H9 (cell line): Measurements from ENCODE around the gene PLA2G2F. TPM values are rescaled to one million over a fixed set of nuclear protein-coding genes. Genes with fewer than 3 reads are reported as not detected.

Experiments
- DNase-seq: peaks from one replicate; pipeline ENCODE4 v3.0.0-alpha.2; 2017
- H2AFZ ChIP-seq: one replicate; pipeline ENCODE4 v1.6.1; 2013; ENCODE audit warnings: mild to moderate bottlenecking, low read length, control low read depth, moderate library complexity
- H2AK5ac ChIP-seq: 2 replicates; pipeline ENCODE4 v1.6.1; 2013; ENCODE audit warnings: low read length, control low read depth, mixed read lengths; ENCODE audit not compliant: insufficient read length
- H2BK120ac ChIP-seq: one replicate; pipeline ENCODE4 v1.6.1; 2013; ENCODE audit warnings: low read depth, mild to moderate bottlenecking, low read length, control low read depth, inconsistent platforms; ENCODE audit not compliant: poor library complexity, severe bottlenecking
- H2BK12ac ChIP-seq: 2 replicates; pipeline ENCODE4 v1.6.1; 2013; ENCODE audit warnings: low read length, control low read depth, mixed read lengths, low read depth; ENCODE audit not compliant: insufficient read length
- H2BK15ac ChIP-seq: 2 replicates; pipeline ENCODE4 v1.6.1; 2013; ENCODE audit warnings: low read depth, low read length, control low read depth
- H2BK20ac ChIP-seq: one replicate; pipeline ENCODE4 v1.6.1; 2013; ENCODE audit warnings: low read depth, mild to moderate bottlenecking, low read length, control low read depth, inconsistent platforms; ENCODE audit not compliant: poor library complexity, severe bottlenecking
- H2BK5ac ChIP-seq: 2 replicates; pipeline ENCODE4 v1.6.1; 2013; ENCODE audit warnings: low read length, control low read depth, mixed read lengths; ENCODE audit not compliant: insufficient read length
- H3K14ac ChIP-seq: 2 replicates; pipeline ENCODE4 v1.6.1; 2013; ENCODE audit warnings: low read length, control low read depth; ENCODE audit not compliant: insufficient read depth
- H3K18ac ChIP-seq: 2 replicates; pipeline ENCODE4 v1.6.1; 2013; ENCODE audit warnings: low read depth, mild to moderate bottlenecking, mixed read lengths, low read length, control low read depth; ENCODE audit not compliant: insufficient read length
- H3K23ac ChIP-seq: 2 replicates; pipeline ENCODE4 v1.6.1; 2013; ENCODE audit warnings: low read length, control low read depth, mixed read lengths, low read depth; ENCODE audit not compliant: insufficient read length
- H3K23me2 ChIP-seq: 2 replicates; pipeline ENCODE4 v1.6.1; 2013; ENCODE audit warnings: low read depth, mild to moderate bottlenecking, mixed read lengths, low read length, control low read depth; ENCODE audit not compliant: insufficient read length, poor library complexity, severe bottlenecking
- H3K27ac ChIP-seq: 2 replicates; pipeline ENCODE4 v1.5.1; 2013; ENCODE audit warnings: low read length, control low read depth, mixed read lengths, low read depth; ENCODE audit not compliant: insufficient read length
- H3K27me3 ChIP-seq: 2 replicates; pipeline ENCODE4 v1.6.1; 2013; ENCODE audit warnings: low read length, control low read depth, inconsistent platforms; ENCODE audit not compliant: insufficient read depth
- H3K4ac ChIP-seq: 2 replicates; pipeline ENCODE4 v1.6.1; 2013; ENCODE audit warnings: low read depth, mild to moderate bottlenecking, control low read depth, inconsistent platforms, low read length, moderate library complexity
- H3K4me1 ChIP-seq: 2 replicates; pipeline ENCODE4 v1.6.1; 2013; ENCODE audit warnings: low read length, control low read depth, inconsistent platforms; ENCODE audit not compliant: insufficient read depth
- H3K4me2 ChIP-seq: 2 replicates; pipeline ENCODE4 v1.6.1; 2013; ENCODE audit warnings: low read length, control low read depth, mixed read lengths; ENCODE audit not compliant: insufficient read length, insufficient read depth
- H3K56ac ChIP-seq: 2 replicates; pipeline ENCODE4 v1.6.1; 2013; ENCODE audit warnings: low read depth, mild to moderate bottlenecking, mixed read lengths, low read length, control low read depth; ENCODE audit not compliant: insufficient read length
- H3K79me1 ChIP-seq: 2 replicates; pipeline ENCODE4 v1.6.1; 2013; ENCODE audit warnings: low read depth, mild to moderate bottlenecking, moderate library complexity, low read length, control low read depth, inconsistent platforms; ENCODE audit not compliant: insufficient read depth, poor library complexity, severe bottlenecking
- H3K79me2 ChIP-seq: 2 replicates; pipeline ENCODE4 v1.6.1; 2013; ENCODE audit warnings: low read length, control low read depth, inconsistent platforms; ENCODE audit not compliant: insufficient read depth
- H3K9ac ChIP-seq: 2 replicates; pipeline ENCODE4 v1.6.1; 2013; ENCODE audit warnings: low read length, control low read depth, mixed read lengths; ENCODE audit not compliant: insufficient read length; ENCODE audit errors: extremely low read depth
- H3K9me3 ChIP-seq: one replicate; pipeline ENCODE4 v1.6.1; 2013; ENCODE audit warnings: low read depth, low read length, inconsistent platforms; ENCODE audit not compliant: control insufficient read depth
- H3T11ph ChIP-seq: one replicate; pipeline ENCODE4 v1.6.1; 2013; ENCODE audit warnings: mild to moderate bottlenecking, low read length, control low read depth, inconsistent platforms
- H4K20me1 ChIP-seq: one replicate; pipeline ENCODE4 v1.6.1; 2013; ENCODE audit not compliant: control insufficient read depth, insufficient read length, insufficient read depth
- H4K5ac ChIP-seq: 2 replicates; pipeline ENCODE4 v1.6.1; 2013; ENCODE audit warnings: low read depth, mild to moderate bottlenecking, mixed read lengths, low read length, control low read depth; ENCODE audit not compliant: insufficient read length
- H4K8ac ChIP-seq: replicated peaks from 2 replicates; pipeline ENCODE4 v1.6.1; 2013; ENCODE audit warnings: low read length, control low read depth, mixed read lengths, low read depth; ENCODE audit not compliant: insufficient read length
- H4K91ac ChIP-seq: 2 replicates; pipeline ENCODE4 v1.6.1; 2013; ENCODE audit warnings: low read depth, mild to moderate bottlenecking, moderate library complexity, mixed read lengths, low read length, control low read depth; ENCODE audit not compliant: insufficient read length
- H3K27ac Mint-ChIP-seq, 3 experiments: 2 replicates in 2 of 3; 3 replicates in 1 of 3; pipeline ENCODE4 v1.8.0; 2020 to 2021; ENCODE audit warnings: mixed read lengths in 3 of 3, mild to moderate bottlenecking in 1 of 3, moderate library complexity in 1 of 3
- H3K27me3 Mint-ChIP-seq: 2 replicates; pipeline ENCODE4 v1.8.0; 2021; ENCODE audit warnings: low read depth, mild to moderate bottlenecking, moderate library complexity, mixed read lengths
- H3K36me3 Mint-ChIP-seq, 3 experiments: 2 replicates in 2 of 3; 3 replicates in 1 of 3; pipeline ENCODE4 v1.8.0; 2020 to 2021; ENCODE audit warnings: low read depth in 3 of 3, mixed read lengths in 3 of 3; ENCODE audit not compliant: insufficient read depth in 1 of 3
- H3K4me1 Mint-ChIP-seq, 2 experiments: 2 replicates each; pipeline ENCODE4 v1.8.0; 2020; ENCODE audit warnings: mixed read lengths in 2 of 2
- H3K4me3 Mint-ChIP-seq, 2 experiments: 2 replicates in 1 of 2; 3 replicates in 1 of 2; pipeline ENCODE4 v1.8.0; 2020 to 2021; ENCODE audit warnings: mild to moderate bottlenecking in 2 of 2, mixed read lengths in 2 of 2, moderate library complexity in 1 of 2
- H3K9me3 Mint-ChIP-seq, 2 experiments: 2 replicates in 1 of 2; 3 replicates in 1 of 2; pipeline ENCODE4 v1.8.0; 2020; ENCODE audit warnings: mild to moderate bottlenecking in 2 of 2, mixed read lengths in 2 of 2, moderate library complexity in 1 of 2
- CTCF ChIP-seq: fragments of 200-600 bp; sonication (generic); conservative IDR thresholded peaks from 3 replicates; pipeline ENCODE4 v1.8.0; 2021; ENCODE audit warnings: antibody characterized with exemption, mild to moderate bottlenecking
- WGBS: extraction: QIAGEN DNeasy Blood & Tissue Kit; methylation state at CpG from one replicate; pipeline ENCODE4 v1.1.7; 2013; ENCODE audit warnings: missing lambda C conversion rate, low lambda C conversion rate, mixed read lengths; ENCODE audit not compliant: insufficient read length; ENCODE audit errors: extremely low coverage; 5-methylcytosine and 5-hydroxymethylcytosine counted together
- total RNA-seq: library from RNA; stranded (reverse); gene quantifications from 2 replicates; pipeline ENCODE4 v1.2.1, GENCODE V29; 2021

PLA2G2F gene
- total RNA-seq, 1 experiment from 2014 or later = not detected

DNA sequence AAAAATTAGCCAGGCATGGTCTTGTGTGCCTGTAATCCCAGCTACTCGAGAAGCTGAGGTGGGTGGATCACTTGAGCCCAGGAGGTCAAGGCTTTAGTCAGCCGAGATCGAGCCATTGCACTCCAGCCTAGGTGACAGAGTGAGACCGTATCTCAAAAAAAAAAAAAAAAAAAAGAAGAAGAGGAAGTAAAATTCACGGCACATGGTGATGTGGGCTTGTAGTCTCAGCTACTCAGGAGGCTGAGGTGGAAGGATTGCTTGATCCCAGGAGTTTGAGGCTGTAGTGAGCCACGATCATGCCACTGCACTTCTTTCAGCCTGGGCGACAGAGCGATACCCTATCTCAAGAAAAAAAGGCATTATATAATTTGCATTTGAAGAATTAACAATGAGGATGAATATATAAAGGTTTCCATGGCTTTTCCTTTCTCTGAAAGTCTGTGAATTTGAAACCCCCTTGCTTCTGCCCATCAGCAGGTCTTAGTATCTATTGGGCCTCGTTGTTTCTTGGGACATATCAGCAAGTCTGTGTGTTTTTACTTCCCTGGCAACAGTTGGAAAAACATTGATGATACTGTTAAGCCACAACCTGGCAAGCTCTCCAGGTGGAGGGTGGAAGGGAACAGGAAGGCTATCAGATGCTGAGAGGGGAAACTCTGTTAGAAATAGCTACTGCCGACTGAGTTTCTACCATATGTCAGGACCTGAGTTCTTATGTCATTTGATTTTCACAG, 15.2 kb upstream of the PLA2G2F start:
- Histone ChIP-seq H3K9ac (no peak overlapping the region), H2AK5ac (no peak overlapping the region), H3K23me2 (no peaks in the 10 kb centered on the region), H4K8ac (no peak overlapping the region), H3K79me1 (no peaks in the 10 kb centered on the region), H3K79me2 (no peaks in the 10 kb centered on the region), H2BK12ac (no peak overlapping the region), H2BK20ac (no peak overlapping the region), H4K91ac (no peak overlapping the region), H3K4me1 (no peaks in the 10 kb centered on the region), H3K4me2 (no peak overlapping the region), H4K20me1 (no peaks in the 10 kb centered on the region), H4K5ac (no peak overlapping the region), H3K14ac (no peak overlapping the region), H2BK5ac (no peak overlapping the region), H3K4ac (no peak overlapping the region), H2BK15ac (no peak overlapping the region), H3K27ac (no peak overlapping the region), H3T11ph (no peak overlapping the region), H3K27me3 (no peaks in the 10 kb centered on the region; the same call in 1 of the 2 replicates), H3K23ac (no peak overlapping the region), H3K56ac (no peak overlapping the region), H2BK120ac (peak overlapping the region; percentile 16), H2AFZ (no peak overlapping the region), H3K18ac (no peak overlapping the region), H3K9me3 (no peaks in the 10 kb centered on the region)
- Mint-ChIP-seq H3K27ac (no peak overlapping the region), H3K36me3 (no peaks in the 10 kb centered on the region), H3K27me3 (peaks cover 17% of the 10 kb centered on the region), H3K9me3 (peaks cover 0 to 3% of the 10 kb centered on the region in 2 experiments; a peak in 2 of 5 replicates), H3K4me3 (no peak overlapping the region), H3K4me1 (peaks cover 4% of the 10 kb centered on the region in 2 experiments; a peak in 3 of 4 replicates)
- no CpG with 5 or more reads among the region's 10 CpGs for WGBS
- no peak for DNase-seq
- TF ChIP-seq CTCF = no peak
